Kidney (tissue), 14 donors: ENCODE results near the gene TMEM273. TPM values are rescaled to one million over a fixed set of nuclear protein-coding genes. Genes with fewer than 3 reads are reported as not detected.
A peak's percentile ranks its signal among the peaks of the same experiment; 100 is the strongest.

Experiments
- DNase-seq, 5 donors: peaks; one replicate each; pipeline ENCODE4 v3.0.0-alpha.2; 2013 to 2020
- FAIRE-seq: peaks from 2 replicates; lab custom pipeline; 2012; peaks lifted over from hg19 to GRCh38; lab: Jason Lieb, UNC
- H3K27ac ChIP-seq, 2 donors: one replicate each; pipeline ENCODE4 v1.7.0; 2013; ENCODE audit warnings: low read depth in 2 of 2, low read length in 2 of 2, inconsistent platforms in 1 of 2
- H3K27me3 ChIP-seq: one replicate; pipeline ENCODE4 v1.7.1; 2013; ENCODE audit warnings: low read length, inconsistent platforms; ENCODE audit not compliant: control insufficient read depth, insufficient read depth
- H3K36me3 ChIP-seq, 3 donors: one replicate each; pipeline versions ENCODE4 v1.7.0 to v1.7.1; 2013; ENCODE audit warnings: low read length in 3 of 3, control low read depth in 1 of 3, inconsistent platforms in 1 of 3; ENCODE audit not compliant: insufficient read depth in 3 of 3, control insufficient read depth in 2 of 3
- H3K4me1 ChIP-seq, 3 donors: one replicate each; pipeline versions ENCODE4 v1.7.0 to v1.7.1; 2013; ENCODE audit warnings: low read length in 3 of 3, inconsistent platforms in 1 of 3, low read depth in 1 of 3; ENCODE audit not compliant: control insufficient read depth in 2 of 3, insufficient read depth in 2 of 3
- H3K4me3 ChIP-seq, 3 donors: one replicate each; pipeline versions ENCODE4 v1.7.0 to v1.8.1; 2013; ENCODE audit warnings: low read length in 3 of 3, control low read depth in 1 of 3, inconsistent platforms in 1 of 3
- H3K9ac ChIP-seq, 3 donors: one replicate each; pipeline versions ENCODE4 v1.7.0 to v1.7.1; 2013; ENCODE audit warnings: low read length in 3 of 3, control low read depth in 1 of 3, inconsistent platforms in 1 of 3
- H3K9me3 ChIP-seq, 3 donors: one replicate each; pipeline versions ENCODE4 v1.7.0 to v1.7.1; 2013; ENCODE audit warnings: low read length in 3 of 3, control low read depth in 1 of 3, inconsistent platforms in 1 of 3; ENCODE audit not compliant: control insufficient read depth in 2 of 3, insufficient read depth in 1 of 3
- CTCF ChIP-seq: IDR thresholded peaks from 3 replicates; pipeline ENCODE4 v1.5.1; 2012; ENCODE audit warnings: mild to moderate bottlenecking, moderate library complexity, borderline replicate concordance; ENCODE audit not compliant: insufficient read depth; ENCODE audit errors: extremely low read depth
- intact Hi-C: fragments of 100-400 bp; cut with DNase I; formaldehyde crosslinking; loops from one replicate; pipeline ENCODE4 v1.11.1; 2022
- polyA plus RNA-seq: library from polyadenylated mRNA; stranded (reverse); fragments of 350-450 nt; fragmentation: Illumina TruSeq; extraction: RNeasy Lipid Tissue Mini Kit (QIAGEN cat#74804); gene quantifications from one replicate; pipeline ENCODE4 v1.2.3, GENCODE V29; 2014; ENCODE audit warnings: low read depth, low replicate concordance; ENCODE audit not compliant: insufficient read depth
- total RNA-seq: library from RNA; stranded (reverse); fragmentation: NEBNext Ultra II Directional; extraction: Animal tissue kit (Norgen Biotek cat#: 25700); gene quantifications from one replicate; pipeline ENCODE4 v1.2.1, GENCODE V29; 2021
- donor health status: control.
- donor health status: control.
- donor health status: control.
- donor health status: control.
- donor health status: control.
- donor health status: DM: yes; HTN: yes; CAD: no.
- donor health status: Normal renal cell carcinoma (clear cell type).

Gene TMEM273
- total and polyA plus RNA-seq, 2 donors from 2014 or later: 3.2 to 16.8 TPM

DNA sequence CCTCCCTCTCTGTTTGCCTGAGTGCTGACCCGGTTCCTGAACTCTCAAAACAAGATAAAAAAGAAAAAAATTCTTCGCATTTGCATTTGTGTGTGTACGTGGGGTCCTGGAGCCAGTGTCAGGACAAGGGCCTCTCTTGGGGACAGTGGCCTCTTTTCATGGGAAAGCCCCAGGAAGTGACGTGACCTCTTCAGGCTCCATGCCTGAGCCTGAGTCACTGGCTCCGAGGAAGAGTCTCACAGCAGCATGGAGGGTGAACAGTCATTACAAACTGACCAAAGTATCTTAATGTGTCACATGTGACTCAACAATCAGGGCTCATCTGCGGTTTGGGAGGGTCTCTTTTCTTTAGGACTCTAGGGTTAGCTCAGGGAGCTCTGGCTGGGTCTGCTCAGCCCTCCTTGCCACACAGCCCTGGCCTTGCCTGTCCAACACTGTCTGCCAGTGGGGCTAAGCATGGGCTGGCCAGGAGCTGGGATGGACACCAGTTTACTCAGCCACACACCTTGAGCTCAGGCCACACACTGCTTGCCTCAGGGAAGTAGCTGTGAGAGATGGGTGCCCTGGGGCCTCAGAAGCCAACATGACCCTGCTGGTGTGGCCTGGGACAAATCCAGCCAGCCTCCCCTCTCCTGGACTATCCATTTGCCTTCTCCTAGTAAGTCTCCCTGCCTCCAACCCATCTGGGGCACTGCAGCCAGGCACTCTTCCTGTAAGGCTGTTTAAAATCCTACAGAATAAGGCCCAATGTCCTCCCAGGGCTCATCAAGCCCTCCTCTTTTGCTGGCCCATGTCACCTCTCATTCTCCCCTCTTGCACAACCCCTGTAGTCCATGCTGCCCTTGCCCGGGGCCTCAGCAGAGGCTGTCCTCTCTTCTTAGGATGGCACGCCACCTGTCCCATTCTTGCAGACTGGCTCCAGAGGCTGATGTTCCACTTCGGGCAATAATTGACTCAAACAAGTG lies 10.5 kb downstream of the TMEM273 start:
- Histone ChIP-seq H3K9me3 (no peaks in the 10 kb centered on the region), H3K4me1 (peaks cover 0 to 7% (median 4%) of the 10 kb centered on the region in 3 donors), H3K27me3 (no peaks in the 10 kb centered on the region), H3K9ac (no peak overlapping the region), H3K36me3 (no peaks in the 10 kb centered on the region), H3K27ac (peak overlapping the region in 1 of 2 donors; percentile 16), H3K4me3 (no peak overlapping the region)
- no peak for TF ChIP-seq CTCF
- FAIRE-seq (no peak), DNase-seq (no peak)
- intact Hi-C loops: no loop called here

GRCh38 chr10:49176310-49177268 lies 11.6 kb downstream of the TMEM273 start:
- Histone ChIP-seq H3K9ac (no peak overlapping the region), H3K27ac (no peak overlapping the region)
- TF ChIP-seq CTCF: no peak

DNA sequence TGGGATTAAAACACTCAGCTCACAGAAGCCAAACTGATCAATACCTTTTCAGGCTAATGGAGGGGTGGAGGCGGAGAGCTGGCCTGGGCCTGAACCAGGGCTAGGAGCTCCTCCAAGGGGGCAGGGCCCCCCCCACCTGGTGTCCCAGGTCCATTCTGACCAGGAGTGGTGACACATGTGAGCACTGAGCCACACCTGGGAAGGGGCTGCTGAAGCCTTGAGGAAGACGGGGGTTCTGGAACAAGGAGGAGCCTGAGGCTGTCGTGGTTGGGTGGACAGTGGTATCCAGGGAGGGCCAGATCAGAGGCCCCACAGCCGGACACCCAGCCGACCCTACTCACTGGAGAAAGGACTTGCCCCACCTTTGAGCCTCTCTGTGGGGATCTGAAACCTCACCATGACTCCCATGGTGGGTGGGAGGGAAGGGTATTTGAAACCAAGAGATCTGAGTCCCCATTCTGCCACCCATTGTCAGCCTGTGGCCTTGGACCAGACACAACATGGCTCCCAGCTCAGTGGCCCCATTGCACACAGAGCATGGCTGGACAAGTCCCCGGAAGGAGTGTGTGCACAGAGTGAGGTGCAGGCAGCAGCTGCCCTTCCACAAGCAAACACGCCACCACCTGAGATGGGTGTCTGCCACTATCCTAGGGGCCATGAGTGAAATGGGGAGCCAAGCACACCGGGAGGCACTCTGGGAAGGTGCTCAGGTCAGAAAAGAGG lies 12.4 kb downstream of the TMEM273 start:
- intact Hi-C loops: no loop called here
- no peak for TF ChIP-seq CTCF
- peaks cover 0 to 7% (median 4%) of the 10 kb centered on the region in 3 donors for H3K4me1 ChIP-seq
- H3K4me3 ChIP-seq: no peak overlapping the region
- no peaks in the 10 kb centered on the region for H3K9me3 ChIP-seq
- no peaks in the 10 kb centered on the region for H3K36me3 ChIP-seq
- no peaks in the 10 kb centered on the region for H3K27me3 ChIP-seq
- no peak overlapping the region for H3K9ac ChIP-seq
- DNase-seq: no peak
- FAIRE-seq: no peak
- no peak overlapping the region for H3K27ac ChIP-seq

More at GRCh38 chr10:49176310-49177268, 11.6 kb downstream of the TMEM273 start:
- H3K4me3 ChIP-seq: no peak overlapping the region
- no peaks in the 10 kb centered on the region for H3K36me3 ChIP-seq
- FAIRE-seq: no peak
- H3K27me3 ChIP-seq: no peaks in the 10 kb centered on the region
- intact Hi-C loops: no loop called here
- H3K9me3 ChIP-seq: no peaks in the 10 kb centered on the region
- no peak for DNase-seq
- H3K4me1 ChIP-seq: peaks cover 0 to 7% (median 4%) of the 10 kb centered on the region in 3 donors
